Left lung (tissue), 10 donors: ENCODE results near the gene CAMTA1. TPM values are rescaled to one million over a fixed set of nuclear protein-coding genes. Genes with fewer than 3 reads are reported as not detected.

Experiments
- ATAC-seq: fragments of 200-7000 bp; cut with Tn5 transposase; one replicate; pipeline ENCODE4 v1.9.1; 2020; ENCODE audit warnings: moderate library complexity
- DNase-seq, 4 donors: peaks; one replicate each; pipeline ENCODE4 v3.0.0-alpha.2; 2013 to 2020
- H3K27ac ChIP-seq, 2 donors: fragments of 200-600 bp; sonication (generic) in 1 of 2; one replicate each; pipeline versions ENCODE4 v1.5.0 to v1.8.0; 2020 to 2021
- H3K27me3 ChIP-seq, 2 donors: fragments of 200-600 bp; sonication (generic) in 1 of 2; one replicate each; pipeline versions ENCODE4 v1.5.0 to v1.8.0; 2020 to 2021
- H3K36me3 ChIP-seq, 2 donors: fragments of 200-600 bp; sonication (generic) in 1 of 2; one replicate each; pipeline versions ENCODE4 v1.5.0 to v1.8.0; 2020 to 2021
- H3K4me1 ChIP-seq, 2 donors: fragments of 200-600 bp; one replicate each; pipeline ENCODE4 v1.8.0; 2021
- H3K4me3 ChIP-seq, 2 donors: fragments of 200-600 bp; sonication (generic) in 1 of 2; one replicate each; pipeline versions ENCODE4 v1.5.0 to v1.8.0; 2020 to 2021; ENCODE audit warnings: mild to moderate bottlenecking in 1 of 2
- H3K9me3 ChIP-seq, 2 donors: fragments of 200-600 bp; sonication (generic) in 1 of 2; one replicate each; pipeline versions ENCODE4 v1.5.0 to v1.8.0; 2020 to 2021
- intact Hi-C, 2 donors: fragments of 100-400 bp; cut with DNase I; formaldehyde crosslinking; loops; one replicate each; pipeline versions ENCODE4 v1.11.2 to v1.14.2; 2022
- polyA plus RNA-seq, 6 donors: library from polyadenylated mRNA; unstranded; fragments of 120-200 nt; gene quantifications; one replicate each; pipeline ENCODE4 v1.2.1, GENCODE V29; 2013; ENCODE audit not compliant: insufficient read length in 6 of 6
- total RNA-seq, 2 donors: library from RNA; stranded (reverse); fragmentation: NEBNext Ultra II Directional; extraction: Animal tissue kit (Norgen Biotek cat#: 25700); gene quantifications; one replicate each; pipeline ENCODE4 v1.2.1, GENCODE V29; 2021
- TF ChIP-seq, protein P1 (sequence below), 2 donors: fragments of 200-600 bp; sonication (generic) in 1 of 2; IDR thresholded peaks; one replicate each; pipeline versions ENCODE4 v1.5.0 to v1.8.0; 2021; ENCODE audit warnings: antibody characterized with exemption in 2 of 2
- donor health status: DM: no; HTN: yes; CAD: no.
- donor health status: DM: no; HTN: no; CAD: no.

CAMTA1 gene
- total and polyA plus RNA-seq, 8 donors, result 42.7 to 69.1 (median 49.4) TPM

- TF ChIP-seq, protein P1, sequence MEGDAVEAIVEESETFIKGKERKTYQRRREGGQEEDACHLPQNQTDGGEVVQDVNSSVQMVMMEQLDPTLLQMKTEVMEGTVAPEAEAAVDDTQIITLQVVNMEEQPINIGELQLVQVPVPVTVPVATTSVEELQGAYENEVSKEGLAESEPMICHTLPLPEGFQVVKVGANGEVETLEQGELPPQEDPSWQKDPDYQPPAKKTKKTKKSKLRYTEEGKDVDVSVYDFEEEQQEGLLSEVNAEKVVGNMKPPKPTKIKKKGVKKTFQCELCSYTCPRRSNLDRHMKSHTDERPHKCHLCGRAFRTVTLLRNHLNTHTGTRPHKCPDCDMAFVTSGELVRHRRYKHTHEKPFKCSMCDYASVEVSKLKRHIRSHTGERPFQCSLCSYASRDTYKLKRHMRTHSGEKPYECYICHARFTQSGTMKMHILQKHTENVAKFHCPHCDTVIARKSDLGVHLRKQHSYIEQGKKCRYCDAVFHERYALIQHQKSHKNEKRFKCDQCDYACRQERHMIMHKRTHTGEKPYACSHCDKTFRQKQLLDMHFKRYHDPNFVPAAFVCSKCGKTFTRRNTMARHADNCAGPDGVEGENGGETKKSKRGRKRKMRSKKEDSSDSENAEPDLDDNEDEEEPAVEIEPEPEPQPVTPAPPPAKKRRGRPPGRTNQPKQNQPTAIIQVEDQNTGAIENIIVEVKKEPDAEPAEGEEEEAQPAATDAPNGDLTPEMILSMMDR (IDR thresholded peaks at IDR 0.05), result no peak
- DNase-seq (no peak), ATAC-seq (no peak)
- no peaks in the 10 kb centered on the region for H3K36me3 ChIP-seq
- no peaks in the 10 kb centered on the region for H3K4me1 ChIP-seq
- H3K4me3 ChIP-seq, result no peak overlapping the region
- no peak overlapping the region for H3K27ac ChIP-seq
- H3K27me3 ChIP-seq, result peaks cover 0 to 1% of the 10 kb centered on the region in 2 donors
- intact Hi-C loops, result no loop called here
- no peaks in the 10 kb centered on the region for H3K9me3 ChIP-seq
Measured at GRCh38 chr1:7026169-7026568, 240.9 kb downstream of the CAMTA1 start.

GRCh38 chr1:7032992-7033391 is 247.7 kb downstream of the CAMTA1 start:
- H3K4me3 ChIP-seq, result no peak overlapping the region
- H3K9me3 ChIP-seq, result peaks cover 0 to 21% of the 10 kb centered on the region in 2 donors
- TF ChIP-seq, protein P1 (IDR thresholded peaks at IDR 0.05), result no peak
- H3K4me1 ChIP-seq, result no peaks in the 10 kb centered on the region
- ATAC-seq (no peak), DNase-seq (no peak)
- H3K27me3 ChIP-seq, result no peaks in the 10 kb centered on the region
- intact Hi-C loops, result no loop called here
- no peaks in the 10 kb centered on the region for H3K36me3 ChIP-seq
- no peak overlapping the region for H3K27ac ChIP-seq

- Histone ChIP-seq H3K27me3 (peaks cover 0 to 9% of the 10 kb centered on the region in 2 donors), H3K9me3 (peaks cover 0 to 19% of the 10 kb centered on the region in 2 donors), H3K4me3 (no peak overlapping the region), H3K36me3 (no peaks in the 10 kb centered on the region), H3K27ac (no peak overlapping the region), H3K4me1 (no peaks in the 10 kb centered on the region)
- intact Hi-C loops, result no loop called here
- no peak for DNase-seq
- ATAC-seq, result no peak
- TF ChIP-seq, protein P1 (IDR thresholded peaks at IDR 0.05), result no peak
Measured at GRCh38 chr1:7036386-7036785, 251.1 kb downstream of the CAMTA1 start.

GRCh38 chr1:7039590-7040220 is 254.5 kb downstream of the CAMTA1 start:
- H3K27ac ChIP-seq, result no peak overlapping the region
- no peak overlapping the region for H3K4me3 ChIP-seq
- no peaks in the 10 kb centered on the region for H3K4me1 ChIP-seq
- intact Hi-C loops, result no loop called here
- TF ChIP-seq, protein P1 (IDR thresholded peaks at IDR 0.05), result no peak
- no peak for DNase-seq
- no peaks in the 10 kb centered on the region for H3K36me3 ChIP-seq
- peaks cover 0 to 39% of the 10 kb centered on the region in 2 donors for H3K27me3 ChIP-seq
- no peaks in the 10 kb centered on the region for H3K9me3 ChIP-seq
- ATAC-seq, result no peak

GRCh38 chr1:7040969-7041695 is 255.9 kb downstream of the CAMTA1 start:
- TF ChIP-seq, protein P1 (IDR thresholded peaks at IDR 0.05), result no peak
- Histone ChIP-seq H3K9me3 (no peaks in the 10 kb centered on the region), H3K4me3 (no peak overlapping the region), H3K36me3 (no peaks in the 10 kb centered on the region), H3K27ac (no peak overlapping the region), H3K4me1 (no peaks in the 10 kb centered on the region), H3K27me3 (peaks cover 0 to 44% of the 10 kb centered on the region in 2 donors)
- intact Hi-C loops, result no loop called here
- ATAC-seq, result no peak
- DNase-seq, result no peak
